ENCODE results near the gene SKOR2. TPM values are rescaled to one million over a fixed set of nuclear protein-coding genes. Genes with fewer than 3 reads are reported as not detected.

SKOR2 gene
- total and polyA plus RNA-seq, 2 of the 13 experiments (the other 11 are each of a cell fraction or from before 2014, with no cell fraction given) = not detected

- TF ChIP-seq ZNF775 (CRISPR knock-in tag; IDR thresholded peaks at IDR 0.05; ENCODE audit: borderline replicate concordance) (no peak), ZNF580 (CRISPR knock-in tag; IDR thresholded peaks at IDR 0.05; ENCODE audit: borderline replicate concordance, low read depth) (peak; percentile 73), ZBTB37 (CRISPR knock-in tag; IDR thresholded peaks at IDR 0.05) (no peak), ZNF781 (CRISPR knock-in tag; IDR thresholded peaks at IDR 0.05; ENCODE audit: borderline replicate concordance, not compliant biosample characterization) (peak; percentile 28), ETS1 (CRISPR knock-in tag; IDR thresholded peaks at IDR 0.05) (no peak), ZNF777 (CRISPR knock-in tag; IDR thresholded peaks at IDR 0.05) (0 out of 2 replicates have a peak, but pooled peaks have one; percentile 37), ZNF318 (CRISPR knock-in tag; IDR thresholded peaks at IDR 0.05) (0 out of 2 replicates have a peak, but pooled peaks have one; percentile 40), ZNF784 (CRISPR knock-in tag; IDR thresholded peaks at IDR 0.05; ENCODE audit: borderline replicate concordance) (0 out of 2 replicates have a peak, but pooled peaks have one; percentile 31), ZNF180 (CRISPR knock-in tag; IDR thresholded peaks at IDR 0.05; ENCODE audit: borderline replicate concordance, low read depth) (no peak), ZNF616 (CRISPR knock-in tag; IDR thresholded peaks at IDR 0.05; ENCODE audit: low read depth) (no peak), SMYD3 (CRISPR knock-in tag; IDR thresholded peaks at IDR 0.05) (no peak), SAFB2 (CRISPR knock-in tag; IDR thresholded peaks at IDR 0.05; ENCODE audit: borderline replicate concordance, low read depth) (no peak), ATRX (CRISPR knock-in tag; IDR thresholded peaks at IDR 0.05; ENCODE audit: borderline replicate concordance) (no peak), MXD4 (CRISPR knock-in tag; IDR thresholded peaks at IDR 0.05) (0 out of 2 replicates have a peak, but pooled peaks have one; percentile 39), ZNF672 (CRISPR knock-in tag; IDR thresholded peaks at IDR 0.05) (no peak), MBD4 (IDR thresholded peaks at IDR 0.05; ENCODE audit: borderline replicate concordance, low read length) (no peak), ZNF670 (CRISPR knock-in tag; IDR thresholded peaks at IDR 0.05; ENCODE audit: borderline replicate concordance) (no peak)
These were observed 75.4 kb downstream of the SKOR2 start, which contains the start of gene IER3IP1 (continued) for GRCh38 chr18:47175898-47176575.

All from HepG2 (cell line).